Measurements from ENCODE around the gene ANKRD16.

DNA sequence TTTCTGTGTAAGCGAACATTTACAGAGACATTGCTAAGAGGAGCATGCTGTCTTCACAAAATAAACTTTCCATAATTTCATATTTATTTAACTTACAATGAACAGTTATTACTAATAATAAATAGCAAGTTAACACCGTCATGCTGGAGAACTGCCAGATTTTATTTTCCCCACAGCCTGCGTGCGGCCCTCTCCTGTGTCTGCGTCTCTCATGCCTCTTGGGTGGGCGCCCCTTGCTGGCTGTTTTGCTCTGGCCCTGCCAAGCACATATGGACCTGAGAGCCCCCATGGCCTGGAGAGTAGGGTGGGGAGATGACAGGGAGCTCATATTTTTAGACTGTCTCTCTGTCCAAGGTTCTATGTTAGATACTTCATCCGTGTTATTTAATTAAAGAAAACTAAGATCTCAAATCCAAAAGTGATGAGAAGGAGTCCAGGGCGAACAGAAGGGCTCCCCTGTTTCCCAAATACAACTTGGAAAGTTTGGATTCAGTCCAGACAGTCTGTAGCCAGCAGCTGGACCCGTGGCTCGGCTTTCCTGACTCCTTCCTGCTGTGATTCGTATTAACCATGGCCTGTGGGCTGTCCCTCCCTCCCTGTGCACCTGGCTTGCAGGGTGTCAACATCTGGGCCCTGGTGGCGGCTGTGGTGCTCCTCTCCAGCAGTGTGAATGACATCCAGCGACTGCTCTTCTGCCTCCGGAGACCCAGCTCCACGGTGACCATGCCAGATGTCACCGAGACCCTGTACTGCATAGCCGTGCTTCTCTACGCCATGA is 20.8 kb upstream of the ANKRD16 start:
- TF ChIP-seq, protein P1, sequence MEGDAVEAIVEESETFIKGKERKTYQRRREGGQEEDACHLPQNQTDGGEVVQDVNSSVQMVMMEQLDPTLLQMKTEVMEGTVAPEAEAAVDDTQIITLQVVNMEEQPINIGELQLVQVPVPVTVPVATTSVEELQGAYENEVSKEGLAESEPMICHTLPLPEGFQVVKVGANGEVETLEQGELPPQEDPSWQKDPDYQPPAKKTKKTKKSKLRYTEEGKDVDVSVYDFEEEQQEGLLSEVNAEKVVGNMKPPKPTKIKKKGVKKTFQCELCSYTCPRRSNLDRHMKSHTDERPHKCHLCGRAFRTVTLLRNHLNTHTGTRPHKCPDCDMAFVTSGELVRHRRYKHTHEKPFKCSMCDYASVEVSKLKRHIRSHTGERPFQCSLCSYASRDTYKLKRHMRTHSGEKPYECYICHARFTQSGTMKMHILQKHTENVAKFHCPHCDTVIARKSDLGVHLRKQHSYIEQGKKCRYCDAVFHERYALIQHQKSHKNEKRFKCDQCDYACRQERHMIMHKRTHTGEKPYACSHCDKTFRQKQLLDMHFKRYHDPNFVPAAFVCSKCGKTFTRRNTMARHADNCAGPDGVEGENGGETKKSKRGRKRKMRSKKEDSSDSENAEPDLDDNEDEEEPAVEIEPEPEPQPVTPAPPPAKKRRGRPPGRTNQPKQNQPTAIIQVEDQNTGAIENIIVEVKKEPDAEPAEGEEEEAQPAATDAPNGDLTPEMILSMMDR (conservative IDR thresholded peaks at IDR 0.05; ENCODE audit: low read depth, low read length), result no peak
- TF ChIP-seq EZH2 (IDR thresholded peaks at IDR 0.05; ENCODE audit: low read length, unreplicated experiment), result no peak

Data from PC-3 (cell line).